GM23338 (cell line): ENCODE data around the gene CD163. TPM values are rescaled to one million over a fixed set of nuclear protein-coding genes. Genes with fewer than 3 reads are reported as not detected.
A peak's percentile ranks its signal among the peaks of the same experiment; 100 is the strongest.

Experiments
- ATAC-seq: fragments of 200-7000 bp; cut with Tn5 transposase; 3 replicates; pipeline ENCODE4 v1.9.1; 2020
- DNase-seq: peaks from one replicate; pipeline ENCODE4 v3.0.0-alpha.2; 2015; ENCODE audit warnings: low spot score
- H2AFZ ChIP-seq: fragments of 200-600 bp; sonication (generic); 2 replicates; pipeline ENCODE4 v1.8.0; 2016; ENCODE audit warnings: antibody characterized with exemption, mild to moderate bottlenecking, moderate library complexity
- H3F3A ChIP-seq: fragments of 200-600 bp; sonication (generic); replicated peaks from 2 replicates; pipeline ENCODE4 v1.8.0; 2017; ENCODE audit warnings: antibody characterized with exemption, mixed run types, low read depth
- H3K27ac ChIP-seq: fragments of 200-600 bp; sonication (generic); 2 replicates; pipeline ENCODE4 v1.6.1; 2016; ENCODE audit warnings: low read depth
- H3K27me3 ChIP-seq: fragments of 200-600 bp; sonication (generic); 2 replicates; pipeline ENCODE4 v1.8.0; 2016; ENCODE audit warnings: mild to moderate bottlenecking, mixed run types, moderate library complexity; ENCODE audit not compliant: insufficient read depth
- H3K36me3 ChIP-seq: fragments of 200-600 bp; sonication (generic); 2 replicates; pipeline ENCODE4 v1.8.0; 2016; ENCODE audit warnings: mild to moderate bottlenecking; ENCODE audit not compliant: insufficient read depth
- H3K4me1 ChIP-seq: fragments of 200-600 bp; sonication (generic); 2 replicates; pipeline ENCODE4 v1.8.0; 2016; ENCODE audit warnings: mild to moderate bottlenecking, moderate library complexity; ENCODE audit not compliant: insufficient read depth
- H3K4me2 ChIP-seq: fragments of 200-600 bp; sonication (generic); 2 replicates; pipeline ENCODE4 v1.7.1; 2017; ENCODE audit warnings: mixed run types
- H3K4me3 ChIP-seq: fragments of 200-600 bp; sonication (generic); 2 replicates; pipeline ENCODE4 v1.6.1; 2016; ENCODE audit warnings: mixed run types
- H3K79me2 ChIP-seq: fragments of 200-600 bp; sonication (generic); replicated peaks from 2 replicates; pipeline ENCODE4 v1.8.0; 2017; ENCODE audit warnings: mild to moderate bottlenecking; ENCODE audit not compliant: insufficient read depth
- H3K9me2 ChIP-seq: fragments of 200-600 bp; sonication (generic); 2 replicates; pipeline ENCODE4 v1.8.0; 2017; ENCODE audit not compliant: insufficient read depth
- H4K20me1 ChIP-seq: fragments of 200-600 bp; sonication (generic); replicated peaks from 2 replicates; pipeline ENCODE4 v1.8.0; 2017; ENCODE audit warnings: mild to moderate bottlenecking; ENCODE audit not compliant: insufficient read depth
- H3K27ac Mint-ChIP-seq: 2 replicates; pipeline ENCODE4 v1.8.0; 2020; ENCODE audit warnings: inconsistent platforms, mild to moderate bottlenecking, moderate library complexity, mixed read lengths
- H3K27me3 Mint-ChIP-seq: 3 replicates; pipeline ENCODE4 v1.8.0; 2022; ENCODE audit warnings: low read depth, mild to moderate bottlenecking, moderate library complexity, mixed read lengths, inconsistent platforms; ENCODE audit not compliant: insufficient read depth, poor library complexity
- H3K36me3 Mint-ChIP-seq: 3 replicates; pipeline ENCODE4 v1.8.0; 2021; ENCODE audit warnings: low read depth, mild to moderate bottlenecking, inconsistent platforms, moderate library complexity, mixed read lengths
- H3K4me1 Mint-ChIP-seq: 3 replicates; pipeline ENCODE4 v1.8.0; 2020; ENCODE audit warnings: mild to moderate bottlenecking, inconsistent platforms, mixed read lengths
- H3K4me3 Mint-ChIP-seq: 3 replicates; pipeline ENCODE4 v1.8.0; 2021; ENCODE audit warnings: moderate library complexity, mild to moderate bottlenecking, inconsistent platforms, mixed read lengths
- H3K9me3 Mint-ChIP-seq: 3 replicates; pipeline ENCODE4 v1.8.0; 2020; ENCODE audit warnings: moderate library complexity, mild to moderate bottlenecking, inconsistent platforms, mixed read lengths
- CREB1 ChIP-seq: fragments of 250-450 bp; sonication (Bioruptor Pico); IDR thresholded peaks from 2 replicates; pipeline ENCODE4 v1.5.0; 2020; ENCODE audit warnings: low read depth, mild to moderate bottlenecking, moderate library complexity
- CTCF ChIP-seq, 2 experiments: fragments of 200-600 bp in 1 of 2; sonication (generic) in 1 of 2; conservative IDR thresholded peaks; 2 replicates each; pipeline versions ENCODE4 v1.5.1 to v1.6.1; 2016 to 2017; ENCODE audit warnings: antibody characterized with exemption in 2 of 2, low read depth in 2 of 2, mild to moderate bottlenecking in 2 of 2, moderate library complexity in 1 of 2
- ETS1 ChIP-seq: IDR thresholded peaks from 2 replicates; pipeline ENCODE4 v1.6.1; 2016; ENCODE audit warnings: antibody characterized with exemption
- EZH2 ChIP-seq: fragments of 200-600 bp; sonication (generic); IDR thresholded peaks from one replicate; pipeline ENCODE4 v1.8.0; 2017; ENCODE audit warnings: antibody characterized with exemption, mild to moderate bottlenecking, low read depth; ENCODE audit not compliant: unreplicated experiment
- EZH2phosphoT487 ChIP-seq: fragments of 200-600 bp; sonication (generic); IDR thresholded peaks from one replicate; pipeline ENCODE4 v1.8.1; 2018; ENCODE audit warnings: antibody characterized with exemption; ENCODE audit not compliant: unreplicated experiment
- JUNB ChIP-seq: IDR thresholded peaks from one replicate; pipeline ENCODE4 v1.6.1; 2016; ENCODE audit warnings: antibody characterized with exemption; ENCODE audit not compliant: unreplicated experiment
- NANOG ChIP-seq: IDR thresholded peaks from 2 replicates; pipeline ENCODE4 v1.6.1; 2016; ENCODE audit warnings: antibody characterized with exemption, borderline replicate concordance
- POLR2AphosphoS5 ChIP-seq: IDR thresholded peaks from 2 replicates; pipeline ENCODE4 v1.6.1; 2016; ENCODE audit warnings: antibody characterized with exemption, low read depth
- REST ChIP-seq: IDR thresholded peaks from one replicate; pipeline ENCODE4 v1.6.1; 2018; ENCODE audit warnings: antibody characterized with exemption; ENCODE audit not compliant: unreplicated experiment
- STAT1 ChIP-seq: IDR thresholded peaks from one replicate; pipeline ENCODE4 v1.6.1; 2016; ENCODE audit warnings: antibody characterized with exemption; ENCODE audit not compliant: unreplicated experiment
- ZNF114 ChIP-seq: fragments of 250-450 bp; sonication (Bioruptor Pico); IDR thresholded peaks from 2 replicates; pipeline ENCODE4 v1.5.0; 2020; ENCODE audit warnings: mild to moderate bottlenecking, moderate library complexity
- ZNF331 ChIP-seq: fragments of 250-450 bp; sonication (Bioruptor Pico); IDR thresholded peaks from 2 replicates; pipeline ENCODE4 v1.5.0; 2020; ENCODE audit warnings: low read depth, mild to moderate bottlenecking, moderate library complexity
- polyA plus RNA-seq: library from polyadenylated mRNA; unstranded; fragments of >200 nt; fragmentation: Nextera tagmentation; extraction: Ambion mirVana; gene quantifications from 2 replicates; pipeline ENCODE4 v1.2.1, GENCODE V29; 2016
- total RNA-seq: library from RNA; depleted of rRNA; stranded (reverse); fragments of >200 nt; shearing (Covaris generic); gene quantifications from 2 replicates; pipeline ENCODE4 v1.2.3, GENCODE V29; 2014

CD163 gene
- total and polyA plus RNA-seq, 2 experiments from 2014 or later: not detected

GRCh38 chr12:7514416-7514815 lies 10.8 kb upstream of the CD163 start (continued):
- no peak for TF ChIP-seq CTCF (conservative IDR thresholded peaks at IDR 0.05; ENCODE audit: low read depth in 2 of 2)
- TF ChIP-seq POLR2AphosphoS5: no peak
- no peak for TF ChIP-seq ZNF331 (CRISPR knock-in tag)

GRCh38 chr12:7512553-7512952 lies 9.0 kb upstream of the CD163 start:
- Histone ChIP-seq H3K79me2 (no peaks in the 10 kb centered on the region), H3K4me2 (no peak overlapping the region), H3K27ac (no peak overlapping the region), H3K4me3 (no peak overlapping the region), H2AFZ (no peak overlapping the region), H3K4me1 (no peaks in the 10 kb centered on the region), H3F3A (no peaks in the 10 kb centered on the region), H3K27me3 (no peaks in the 10 kb centered on the region), H3K9me2 (no peaks in the 10 kb centered on the region), H3K36me3 (no peaks in the 10 kb centered on the region), H4K20me1 (no peaks in the 10 kb centered on the region)
- Mint-ChIP-seq H3K27ac (no peak overlapping the region), H3K27me3 (peaks cover 2% of the 10 kb centered on the region), H3K4me1 (no peaks in the 10 kb centered on the region), H3K36me3 (peaks cover 19% of the 10 kb centered on the region; the same call in 2 of the 3 replicates), H3K9me3 (peaks cover 29% of the 10 kb centered on the region), H3K4me3 (no peak overlapping the region)
- DNase-seq (peak; percentile 11), ATAC-seq (no peak)
- TF ChIP-seq POLR2AphosphoS5 (no peak), NANOG (no peak), ETS1 (no peak), STAT1 (no peak), EZH2 (no peak), EZH2phosphoT487 (no peak), CREB1 (CRISPR knock-in tag) (no peak), ZNF331 (CRISPR knock-in tag) (no peak), ZNF114 (no peak), REST (no peak), CTCF (conservative IDR thresholded peaks at IDR 0.05; ENCODE audit: low read depth in 2 of 2) (no peak), JUNB (no peak)
